BJ (cell line): Measurements from ENCODE around the gene SYT1. TPM values are rescaled to one million over a fixed set of nuclear protein-coding genes. Genes with fewer than 3 reads are reported as not detected.

ENCODE experiments used
- CTCF ChIA-PET: fragments of 350-600 bp; formaldehyde crosslinking; extraction: SDS; loops from one replicate; lab custom pipeline; 2021; ENCODE audit warnings: antibody characterized with exemption, inconsistent platforms; lab: Yijun Ruan, JAX
- POLR2A ChIA-PET: fragments of 300-600 bp; sonication (Branson Sonifier 250); formaldehyde crosslinking; extraction: SDS; loops from one replicate; lab custom pipeline; 2021; ENCODE audit warnings: antibody characterized with exemption; lab: Charles Lee
- DNase-seq: peaks from one replicate; pipeline ENCODE4 v3.0.0-alpha.2; 2011; ENCODE audit warnings: low read depth
- H3K27me3 ChIP-seq: 2 replicates; pipeline ENCODE4 v1.6.0; 2011; ENCODE audit warnings: low read length; ENCODE audit not compliant: control insufficient read depth, insufficient read depth
- H3K36me3 ChIP-seq: 2 replicates; pipeline ENCODE4 v1.5.1; 2011; ENCODE audit warnings: low read length; ENCODE audit not compliant: control insufficient read depth, insufficient read depth
- H3K4me3 ChIP-seq: 2 replicates; pipeline ENCODE4 v1.5.1; 2011; ENCODE audit warnings: low read depth, mild to moderate bottlenecking, control low read depth, low read length
- CTCF ChIP-seq: IDR thresholded peaks from 2 replicates; pipeline ENCODE4 v1.5.1; 2011; ENCODE audit warnings: low read depth, mild to moderate bottlenecking, control low read depth, inconsistent platforms, low read length, moderate library complexity; ENCODE audit not compliant: insufficient read depth
- polyA minus RNA-seq: library from RNA; depleted of rRNA, polyadenylated mRNA; stranded (reverse); fragments of >200 nt; gene quantifications from 2 replicates; pipeline ENCODE4 v1.2.3, GENCODE V29; 2011; rRNA and poly(A)+ RNA removed
- polyA plus RNA-seq: library from polyadenylated mRNA; depleted of rRNA; stranded (reverse); fragments of >200 nt; gene quantifications from 2 replicates; pipeline ENCODE4 v1.2.3, GENCODE V29; 2011; rRNA removed

SYT1 gene
- polyA plus RNA-seq = 0.70 and 1.3 TPM in 2 replicates
- polyA minus RNA-seq = 0.66 and 1.2 TPM in 2 replicates

- POLR2A ChIA-PET = no interaction called here
- peak; percentile 54 for DNase-seq
- H3K4me3 ChIP-seq = peak within 1 kb of the TSS; percentile 71
Measured at GRCh38 chr12:78864403-78864869, at the start of gene SYT1. Gene SYT1, plus strand, starts transcription at chr12:78864774.

GRCh38 chr12:78818487-78818886 lies 46.1 kb upstream of the SYT1 start:
- TF ChIP-seq CTCF = no peak
- ChIA-PET POLR2A (no interaction called here), CTCF (no interaction called here)
- no peak for DNase-seq
- Histone ChIP-seq H3K4me3 (no peak overlapping the region), H3K36me3 (no peaks in the 10 kb centered on the region), H3K27me3 (no peaks in the 10 kb centered on the region)

More at GRCh38 chr12:78864403-78864869, at the start of gene SYT1:
- CTCF ChIA-PET = interaction anchor here (0.6 kb wide), 2 partner anchors 49 to 142 kb away, joined by 3 read pairs; no protein-coding TSS in a partner anchor
- Histone ChIP-seq H3K36me3 (no peaks in the 10 kb centered on the region), H3K27me3 (no peaks in the 10 kb centered on the region)
- TF ChIP-seq CTCF = 0 out of 2 replicates have a peak, but pooled peaks have one; percentile 6

- ChIA-PET CTCF (no interaction called here), POLR2A (no interaction called here)
- H3K27me3 ChIP-seq = no peaks in the 10 kb centered on the region
- no peaks in the 10 kb centered on the region for H3K36me3 ChIP-seq
- no peak overlapping the region for H3K4me3 ChIP-seq
- no peak for DNase-seq
- no peak for TF ChIP-seq CTCF
Measured at GRCh38 chr12:78820946-78821345, 43.6 kb upstream of the SYT1 start.

- H3K27me3 ChIP-seq = no peaks in the 10 kb centered on the region
- no peaks in the 10 kb centered on the region for H3K36me3 ChIP-seq
- no peak overlapping the region for H3K4me3 ChIP-seq
- ChIA-PET POLR2A (no interaction called here), CTCF (no interaction called here)
- no peak for TF ChIP-seq CTCF
- no peak for DNase-seq
Measured at GRCh38 chr12:78824918-78825317, 39.7 kb upstream of the SYT1 start.

GRCh38 chr12:78829690-78830089 lies 34.9 kb upstream of the SYT1 start:
- H3K36me3 ChIP-seq = no peaks in the 10 kb centered on the region
- CTCF ChIA-PET = no interaction called here
- H3K27me3 ChIP-seq = no peaks in the 10 kb centered on the region
- no peak overlapping the region for H3K4me3 ChIP-seq
- POLR2A ChIA-PET = no interaction called here
- TF ChIP-seq CTCF = no peak
- no peak for DNase-seq
